ENCODE results near the gene VN1R2. TPM values are rescaled to one million over a fixed set of nuclear protein-coding genes. Genes with fewer than 3 reads are reported as not detected.
A peak's percentile ranks its signal among the peaks of the same experiment; 100 is the strongest.
"Not testable (repeated sequence)": the region's sequence is repeated elsewhere in the genome, so short reads cannot be mapped to it uniquely, and the experiment has no call there.

VN1R2 gene, protein sequence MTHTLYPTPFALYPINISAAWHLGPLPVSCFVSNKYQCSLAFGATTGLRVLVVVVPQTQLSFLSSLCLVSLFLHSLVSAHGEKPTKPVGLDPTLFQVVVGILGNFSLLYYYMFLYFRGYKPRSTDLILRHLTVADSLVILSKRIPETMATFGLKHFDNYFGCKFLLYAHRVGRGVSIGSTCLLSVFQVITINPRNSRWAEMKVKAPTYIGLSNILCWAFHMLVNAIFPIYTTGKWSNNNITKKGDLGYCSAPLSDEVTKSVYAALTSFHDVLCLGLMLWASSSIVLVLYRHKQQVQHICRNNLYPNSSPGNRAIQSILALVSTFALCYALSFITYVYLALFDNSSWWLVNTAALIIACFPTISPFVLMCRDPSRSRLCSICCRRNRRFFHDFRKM
- total RNA-seq, result not detected

DNA sequence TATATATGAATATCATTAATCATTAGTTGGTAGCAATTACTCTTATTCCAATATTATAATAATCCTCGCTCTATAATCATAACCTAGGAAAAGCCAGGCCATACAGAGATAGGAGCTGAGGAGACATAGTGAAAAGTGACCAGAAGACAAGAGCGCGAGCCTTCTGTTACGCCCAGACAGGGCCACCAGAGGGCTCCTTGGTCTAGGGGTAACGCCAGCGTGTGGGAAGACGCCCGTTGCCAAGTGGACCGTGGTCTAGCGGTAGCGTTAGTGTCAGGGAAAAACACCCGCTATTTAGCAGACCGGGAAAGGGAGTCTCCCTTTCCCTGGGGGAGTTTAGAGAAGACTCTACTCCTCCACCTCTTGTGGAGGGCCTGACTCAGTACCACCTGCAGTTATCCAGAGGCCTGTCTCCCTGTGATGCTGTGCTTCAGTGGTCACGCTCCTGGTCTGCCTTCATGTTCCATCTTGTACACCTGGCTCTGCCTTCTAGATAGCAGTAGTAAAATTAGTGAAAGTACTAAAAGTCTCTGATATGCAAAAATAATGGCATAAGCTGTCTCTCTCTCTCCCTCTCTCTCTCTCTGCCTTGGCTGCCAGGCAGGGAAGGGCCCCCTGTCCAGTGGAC lies at the start of gene VN1R2:
TSS of gene VN1R2 (plus strand) at position 578 of the 628 bp plus-strand sequence. CDS start 84 bp downstream, outside the sequence.
- H3K4me3 Mint-ChIP-seq, result not testable (repeated sequence)

DNA sequence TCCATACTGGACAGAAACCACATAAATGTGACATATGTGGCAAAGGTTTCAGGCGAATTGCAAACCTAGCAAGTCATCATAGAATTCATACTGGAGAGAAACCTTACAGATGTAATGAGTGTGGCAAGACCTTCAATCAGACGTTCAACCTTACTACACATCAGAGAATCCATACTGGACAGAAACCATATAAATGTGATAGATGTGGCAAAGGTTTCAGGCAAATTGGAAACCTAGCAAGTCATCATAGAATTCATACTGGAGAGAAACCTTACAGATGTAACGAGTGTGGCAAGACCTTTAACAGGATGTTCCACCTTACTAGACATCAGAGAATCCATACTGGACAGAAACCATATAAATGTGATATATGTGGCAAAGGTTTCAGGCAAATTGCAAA lies 46.5 kb upstream of the VN1R2 start:
- H3K27ac Mint-ChIP-seq, POLR2A ChIA-PET, H3K27me3 Mint-ChIP-seq, H3K4me1 Mint-ChIP-seq, H3K4me3 Mint-ChIP-seq, CTCF ChIA-PET, DNase-seq: not testable (repeated sequence)
- Mint-ChIP-seq H3K36me3 (ENCODE audit: low read depth) (peaks cover 75% of the 10 kb centered on the region), H3K9me3 (peaks cover 74% of the 10 kb centered on the region)

More for the DNA sequence above, at the start of gene VN1R2:
- CTCF ChIA-PET, DNase-seq, H3K27ac Mint-ChIP-seq, POLR2A ChIA-PET, H3K27me3 Mint-ChIP-seq: not testable (repeated sequence)
- peaks cover 16% of the 10 kb centered on the region for H3K36me3 Mint-ChIP-seq (ENCODE audit: low read depth)
- H3K9me3 Mint-ChIP-seq, result peaks cover 35% of the 10 kb centered on the region
- H3K4me1 Mint-ChIP-seq, result peaks cover 13% of the 10 kb centered on the region

- peaks cover 69% of the 10 kb centered on the region for H3K9me3 Mint-ChIP-seq
- no peaks in the 10 kb centered on the region for H3K4me1 Mint-ChIP-seq
- ChIA-PET POLR2A (no interaction called here), CTCF (no interaction called here)
- no peak for DNase-seq
- no peak overlapping the region for H3K27ac Mint-ChIP-seq
- H3K36me3 Mint-ChIP-seq (ENCODE audit: low read depth), result peaks cover 64% of the 10 kb centered on the region
- H3K27me3 Mint-ChIP-seq, result no peaks in the 10 kb centered on the region
- no peak overlapping the region for H3K4me3 Mint-ChIP-seq
Measured at GRCh38 chr19:53212703-53213320, 45.3 kb upstream of the VN1R2 start.

DNA sequence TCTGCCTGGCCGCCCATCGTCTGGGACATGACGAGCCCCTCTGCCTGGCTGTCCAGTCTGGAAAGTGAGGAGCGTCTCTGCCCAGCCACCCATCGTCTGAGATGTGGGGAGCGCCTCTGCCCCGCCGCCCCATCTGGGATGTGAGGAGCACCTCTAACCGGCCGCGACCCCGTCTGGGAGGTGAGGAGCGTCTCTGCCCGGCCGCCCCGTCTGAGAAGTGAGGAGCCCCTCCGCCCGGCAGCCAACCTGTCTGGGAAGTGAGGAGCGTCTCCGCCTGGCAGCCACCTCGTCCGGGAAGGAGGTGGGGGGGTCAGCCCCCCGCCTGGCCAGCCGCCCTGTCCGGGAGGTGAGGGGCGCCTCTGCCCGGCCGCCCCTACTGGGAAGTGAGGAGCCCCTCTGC lies 35.4 kb upstream of the VN1R2 start:
- H3K27ac Mint-ChIP-seq; POLR2A ChIA-PET; H3K4me1 Mint-ChIP-seq; H3K4me3 Mint-ChIP-seq; H3K36me3 Mint-ChIP-seq (ENCODE audit: low read depth); CTCF ChIA-PET; H3K27me3 Mint-ChIP-seq; DNase-seq: not testable (repeated sequence)
- peaks cover 52% of the 10 kb centered on the region for H3K9me3 Mint-ChIP-seq

GRCh38 chr19:53224606-53225005 lies 33.5 kb upstream of the VN1R2 start:
- POLR2A ChIA-PET, result no interaction called here
- DNase-seq, result no peak
- H3K4me1 Mint-ChIP-seq, result no peaks in the 10 kb centered on the region
- H3K27me3 Mint-ChIP-seq, result no peaks in the 10 kb centered on the region
- H3K9me3 Mint-ChIP-seq, result peaks cover 50% of the 10 kb centered on the region
- CTCF ChIA-PET, result no interaction called here
- H3K36me3 Mint-ChIP-seq (ENCODE audit: low read depth), result peaks cover 2% of the 10 kb centered on the region
- no peak overlapping the region for H3K4me3 Mint-ChIP-seq
- no peak overlapping the region for H3K27ac Mint-ChIP-seq

- Mint-ChIP-seq H3K4me3 (no peak overlapping the region), H3K27ac (no peak overlapping the region), H3K4me1 (no peaks in the 10 kb centered on the region), H3K9me3 (peaks cover 58% of the 10 kb centered on the region), H3K27me3 (no peaks in the 10 kb centered on the region), H3K36me3 (ENCODE audit: low read depth) (peaks cover 25% of the 10 kb centered on the region)
- POLR2A ChIA-PET, result no interaction called here
- no peak for DNase-seq
- CTCF ChIA-PET, result no interaction called here
Measured at GRCh38 chr19:53237114-53237777, 20.8 kb upstream of the VN1R2 start.

- H3K4me1 Mint-ChIP-seq, result no peaks in the 10 kb centered on the region
- POLR2A ChIA-PET, result no interaction called here
- H3K9me3 Mint-ChIP-seq, result peaks cover 54% of the 10 kb centered on the region
- H3K36me3 Mint-ChIP-seq (ENCODE audit: low read depth), result peaks cover 37% of the 10 kb centered on the region
- no peak overlapping the region for H3K4me3 Mint-ChIP-seq
- no peaks in the 10 kb centered on the region for H3K27me3 Mint-ChIP-seq
- CTCF ChIA-PET, result no interaction called here
- H3K27ac Mint-ChIP-seq, result no peak overlapping the region
- no peak for DNase-seq
Measured at GRCh38 chr19:53246498-53246897, 11.6 kb upstream of the VN1R2 start.

- H3K4me3 Mint-ChIP-seq, result peak within 1 kb of the TSS; percentile 82
- H3K9me3 Mint-ChIP-seq, result peaks cover 47% of the 10 kb centered on the region
- H3K27me3 Mint-ChIP-seq, result no peaks in the 10 kb centered on the region
- H3K4me1 Mint-ChIP-seq, result peaks cover 13% of the 10 kb centered on the region
- ChIA-PET POLR2A (no interaction called here), CTCF (no interaction called here)
- peak; percentile 86 for DNase-seq
- H3K27ac Mint-ChIP-seq, result peak within 1 kb of the TSS; percentile 85
- H3K36me3 Mint-ChIP-seq (ENCODE audit: low read depth), result peaks cover 40% of the 10 kb centered on the region
Measured at GRCh38 chr19:53254411-53255341, 3.4 kb upstream of the VN1R2 start, which contains the start of gene ZNF677. TSS of gene ZNF677 (minus strand) at chr19:53254873. CDS start at chr19:53251550, 3,323 bp downstream.

DNA sequence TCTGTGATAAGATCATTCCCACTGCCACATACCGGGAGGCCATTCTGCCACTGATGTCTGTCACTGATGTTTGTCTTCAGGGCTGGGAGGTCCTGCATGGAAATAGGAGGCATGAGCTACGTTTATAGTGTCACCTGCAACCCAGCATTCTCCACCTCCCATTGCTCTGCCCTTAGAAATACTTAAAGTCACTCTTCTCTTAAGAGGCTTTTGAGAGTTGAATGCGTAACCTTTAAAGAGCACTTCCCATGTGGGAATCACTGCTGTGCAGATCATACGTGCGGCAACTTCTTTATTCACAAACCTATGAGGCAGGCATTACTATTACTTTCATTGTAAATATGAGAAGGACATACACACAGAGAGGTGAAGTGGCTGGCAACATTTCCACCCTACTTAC lies 9.5 kb downstream of the VN1R2 start, which contains the start of gene VN1R4:
TSS of gene VN1R4 (minus strand) at position 101 of the 400 bp plus-strand sequence. CDS start at position 43, 58 bp downstream.
- H3K27me3 Mint-ChIP-seq; H3K36me3 Mint-ChIP-seq (ENCODE audit: low read depth); CTCF ChIA-PET; H3K4me3 Mint-ChIP-seq; POLR2A ChIA-PET; DNase-seq; H3K27ac Mint-ChIP-seq; H3K4me1 Mint-ChIP-seq: not testable (repeated sequence)
- H3K9me3 Mint-ChIP-seq, result peaks cover 44% of the 10 kb centered on the region

DNA sequence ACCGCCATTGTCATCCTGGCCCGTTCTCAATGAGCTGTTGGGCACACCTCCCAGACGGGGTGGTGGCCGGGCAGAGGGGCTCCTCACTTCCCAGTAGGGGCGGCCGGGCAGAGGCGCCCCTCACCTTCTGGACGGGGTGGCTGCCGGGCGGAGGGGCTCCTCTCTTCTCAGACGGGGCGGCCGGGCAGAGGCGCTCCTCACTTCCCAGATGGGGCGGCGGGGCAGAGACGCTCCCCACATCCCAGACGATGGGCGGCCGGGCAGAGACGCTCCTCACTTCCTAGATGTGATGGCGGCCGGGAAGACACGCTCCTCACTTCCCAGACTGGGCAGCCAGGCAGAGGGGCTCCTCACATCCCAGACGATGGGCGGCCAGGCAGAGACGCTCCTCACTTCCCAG lies 11.8 kb downstream of the VN1R2 start:
- POLR2A ChIA-PET; H3K27me3 Mint-ChIP-seq; H3K4me1 Mint-ChIP-seq; H3K4me3 Mint-ChIP-seq; CTCF ChIA-PET; H3K27ac Mint-ChIP-seq; H3K36me3 Mint-ChIP-seq (ENCODE audit: low read depth); DNase-seq: not testable (repeated sequence)
- peaks cover 43% of the 10 kb centered on the region for H3K9me3 Mint-ChIP-seq

DNA sequence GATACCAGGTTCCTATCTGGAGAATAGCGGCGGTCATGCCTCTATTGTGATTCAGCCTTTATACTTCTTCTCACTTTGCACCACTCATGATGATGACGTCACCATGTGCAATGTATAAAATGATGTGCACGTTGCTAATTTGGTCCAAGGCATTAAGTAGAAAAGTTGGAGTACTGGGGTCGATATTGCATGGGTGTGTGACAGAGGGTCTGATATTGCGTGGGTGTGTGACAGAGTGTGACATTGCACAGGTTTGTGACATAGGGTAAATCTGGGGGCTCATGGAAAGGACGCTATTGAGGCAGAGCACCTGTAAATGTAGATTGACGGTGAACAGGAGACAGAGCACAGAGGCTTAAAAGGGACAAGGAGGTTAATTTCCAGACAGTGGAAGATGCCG lies 14.0 kb downstream of the VN1R2 start:
- no peaks in the 10 kb centered on the region for H3K4me1 Mint-ChIP-seq
- DNase-seq, result no peak
- H3K27ac Mint-ChIP-seq, result no peak overlapping the region
- peaks cover 37% of the 10 kb centered on the region for H3K9me3 Mint-ChIP-seq
- H3K27me3 Mint-ChIP-seq, result no peaks in the 10 kb centered on the region
- CTCF ChIA-PET, result no interaction called here
- POLR2A ChIA-PET, result no interaction called here
- no peaks in the 10 kb centered on the region for H3K36me3 Mint-ChIP-seq (ENCODE audit: low read depth)
- H3K4me3 Mint-ChIP-seq, result no peak overlapping the region

DNA sequence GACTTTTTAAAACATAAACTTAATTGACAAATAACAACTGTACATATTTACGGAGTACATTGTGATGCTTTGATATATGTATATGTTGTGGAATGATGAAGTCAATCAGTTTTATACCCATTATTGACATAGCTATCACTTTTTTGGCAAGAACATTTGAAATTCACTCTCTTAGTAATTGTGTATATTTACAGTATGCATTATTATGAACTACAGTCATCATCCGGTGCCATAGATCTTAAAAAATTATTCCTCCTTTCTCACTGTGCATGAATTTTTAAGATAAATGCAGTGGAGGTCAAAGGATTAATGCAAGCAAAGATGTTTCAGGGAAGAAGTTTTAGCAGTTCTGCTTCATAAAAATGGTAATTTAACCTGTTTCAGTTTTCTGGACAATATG lies 17.4 kb downstream of the VN1R2 start:
- H3K27me3 Mint-ChIP-seq, result no peaks in the 10 kb centered on the region
- ChIA-PET POLR2A (no interaction called here), CTCF (no interaction called here)
- no peaks in the 10 kb centered on the region for H3K4me1 Mint-ChIP-seq
- no peak for DNase-seq
- no peak overlapping the region for H3K4me3 Mint-ChIP-seq
- H3K27ac Mint-ChIP-seq, result no peak overlapping the region
- H3K9me3 Mint-ChIP-seq, result peaks cover 38% of the 10 kb centered on the region
- H3K36me3 Mint-ChIP-seq (ENCODE audit: low read depth), result no peaks in the 10 kb centered on the region

Measured in activated CD4-positive, alpha-beta T cell treated with anti-CD3 and anti-CD28 coated beads, Interleukin-2, amount 10 ng/mL, durations not matched to agents 7 days and 5 days (primary cell).